Caco-2 (cell line): ENCODE results near the gene PLA2G2C. TPM values are rescaled to one million over a fixed set of nuclear protein-coding genes. Genes with fewer than 3 reads are reported as not detected.

ENCODE experiments used
- BruUV-seq: library from RNA; stranded (reverse); fragments of 400-500 nt; replicated peaks from 2 replicates; lab custom pipeline; 2021; lab: Mats Ljungman, UMichigan
- CTCF ChIA-PET: fragments of 300-600 bp; sonication (Branson Sonifier 250); formaldehyde crosslinking; loops from one replicate; lab custom pipeline; 2022; ENCODE audit warnings: antibody characterized with exemption; lab: Charles Lee
- POLR2A ChIA-PET: fragments of 300-600 bp; sonication (Branson Sonifier 250); formaldehyde crosslinking; loops from one replicate; lab custom pipeline; 2022; ENCODE audit warnings: antibody characterized with exemption; lab: Charles Lee
- DNase-seq, 2 experiments: peaks; one replicate each; pipeline versions ENCODE4 v3.0.0 to v3.0.0-alpha.2; 2020 to 2022
- H3K27me3 ChIP-seq: replicated peaks from 2 replicates; pipeline ENCODE4 v1.6.0; 2011; ENCODE audit warnings: low read length; ENCODE audit not compliant: control insufficient read depth, insufficient read depth
- H3K36me3 ChIP-seq: 2 replicates; pipeline ENCODE4 v1.5.1; 2011; ENCODE audit warnings: low read length; ENCODE audit not compliant: control insufficient read depth, insufficient read depth
- H3K4me1 ChIP-seq: fragments of 250-450 bp; sonication (Bioruptor Pico); 2 replicates; pipeline ENCODE4 v1.5.1; 2020; ENCODE audit warnings: mild to moderate bottlenecking
- H3K4me3 ChIP-seq: 2 replicates; pipeline ENCODE4 v1.5.1; 2011; ENCODE audit warnings: low read depth, mild to moderate bottlenecking, control low read depth, low read length
- H3K9me3 ChIP-seq: fragments of 250-450 bp; sonication (Bioruptor Pico); 2 replicates; pipeline ENCODE4 v1.5.1; 2020; ENCODE audit warnings: mild to moderate bottlenecking, moderate library complexity
- H3K27ac Mint-ChIP-seq: one replicate; pipeline ENCODE4 v1.8.0; 2022; ENCODE audit warnings: mixed read lengths; ENCODE audit not compliant: unreplicated experiment
- H3K27me3 Mint-ChIP-seq: one replicate; pipeline ENCODE4 v1.8.0; 2022; ENCODE audit warnings: mixed read lengths; ENCODE audit not compliant: insufficient read depth, unreplicated experiment
- H3K36me3 Mint-ChIP-seq: one replicate; pipeline ENCODE4 v1.8.0; 2022; ENCODE audit warnings: mild to moderate bottlenecking, mixed read lengths; ENCODE audit not compliant: insufficient read depth, unreplicated experiment
- H3K4me1 Mint-ChIP-seq: one replicate; pipeline ENCODE4 v1.8.0; 2022; ENCODE audit warnings: low read depth, mixed read lengths; ENCODE audit not compliant: unreplicated experiment
- H3K4me3 Mint-ChIP-seq: one replicate; pipeline ENCODE4 v1.8.0; 2022; ENCODE audit warnings: mild to moderate bottlenecking, moderate library complexity, mixed read lengths; ENCODE audit not compliant: unreplicated experiment
- H3K9me3 Mint-ChIP-seq: one replicate; pipeline ENCODE4 v1.8.0; 2022; ENCODE audit warnings: mixed read lengths; ENCODE audit not compliant: unreplicated experiment
- CTCF ChIP-seq, 2 experiments: fragments of 200-600 bp in 1 of 2; IDR thresholded peaks; 1 replicate in 1 of 2; 2 replicates in 1 of 2; pipeline versions ENCODE4 v1.5.1 to v1.8.0; 2011 to 2022; ENCODE audit warnings: antibody characterized with exemption in 1 of 2, control low read depth in 1 of 2, inconsistent platforms in 1 of 2, low read depth in 1 of 2, low read length in 1 of 2, mild to moderate bottlenecking in 1 of 2, moderate library complexity in 1 of 2; ENCODE audit not compliant: insufficient read depth in 1 of 2, severe bottlenecking in 1 of 2, unreplicated experiment in 1 of 2
- intact Hi-C: fragments of 100-400 bp; cut with micrococcal nuclease; formaldehyde crosslinking; loops from one replicate; pipeline ENCODE4 v1.10.0; 2022; ENCODE audit not compliant: unreplicated experiment
- total RNA-seq: library from RNA; stranded (reverse); gene quantifications from 2 replicates; pipeline ENCODE4 v1.2.3, GENCODE V29; 2022

Gene PLA2G2C
- total RNA-seq, 1 experiment from 2014 or later = not detected

DNA sequence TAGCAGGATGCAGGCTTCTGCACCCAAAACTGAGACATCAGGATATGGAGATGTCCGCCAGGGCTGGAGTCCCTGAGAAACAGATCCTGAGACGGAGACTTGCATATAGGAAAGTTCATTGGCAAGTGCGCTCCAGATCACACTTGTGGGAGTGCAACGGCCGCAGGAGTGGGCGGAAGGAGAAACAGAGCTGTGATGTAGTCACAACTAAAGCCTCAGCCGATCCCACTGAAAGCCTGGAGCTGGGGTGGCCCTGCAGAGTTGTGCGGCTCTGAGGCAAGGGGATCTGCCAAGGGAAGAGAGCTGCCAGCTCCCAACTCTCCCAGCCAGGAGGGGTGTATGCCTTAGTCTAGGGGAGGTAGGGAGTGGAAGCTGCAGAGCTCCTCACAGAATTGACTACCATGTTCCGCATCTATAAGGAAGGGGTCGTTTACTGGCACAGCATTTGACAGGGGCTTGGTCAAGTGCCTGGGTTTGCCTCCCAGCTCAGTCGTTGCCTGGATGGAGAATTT, 42.1 kb upstream of the PLA2G2C start:
- Mint-ChIP-seq H3K4me3 (no peak overlapping the region), H3K4me1 (no peaks in the 10 kb centered on the region), H3K27me3 (peaks cover 12% of the 10 kb centered on the region), H3K27ac (no peak overlapping the region), H3K36me3 (no peaks in the 10 kb centered on the region), H3K9me3 (no peaks in the 10 kb centered on the region)
- intact Hi-C loops = no loop called here
- H3K27me3 ChIP-seq = no peaks in the 10 kb centered on the region
- H3K4me1 ChIP-seq = no peaks in the 10 kb centered on the region
- ChIA-PET CTCF (no interaction called here), POLR2A (no interaction called here)
- no TSS peak for BruUV-seq
- no peak for DNase-seq
- no peaks in the 10 kb centered on the region for H3K9me3 ChIP-seq
- no peak for TF ChIP-seq CTCF (IDR thresholded peaks at IDR 0.05; ENCODE audit: insufficient read depth in 1 of 2, low read depth in 1 of 2, low read length in 1 of 2, severe bottlenecking in 1 of 2, unreplicated experiment in 1 of 2)
- H3K36me3 ChIP-seq = no peaks in the 10 kb centered on the region
- H3K4me3 ChIP-seq = no peak overlapping the region

GRCh38 chr1:20227704-20228103, 41.4 kb upstream of the PLA2G2C start:
- TF ChIP-seq CTCF (IDR thresholded peaks at IDR 0.05; ENCODE audit: insufficient read depth in 1 of 2, low read depth in 1 of 2, low read length in 1 of 2, severe bottlenecking in 1 of 2, unreplicated experiment in 1 of 2) = no peak
- no peaks in the 10 kb centered on the region for H3K27me3 ChIP-seq
- intact Hi-C loops = no loop called here

GRCh38 chr1:20224546-20224945, 38.2 kb upstream of the PLA2G2C start:
- BruUV-seq = no TSS peak
- Histone ChIP-seq H3K36me3 (no peaks in the 10 kb centered on the region), H3K9me3 (no peaks in the 10 kb centered on the region), H3K27me3 (no peaks in the 10 kb centered on the region), H3K4me3 (no peak overlapping the region), H3K4me1 (no peaks in the 10 kb centered on the region)
- Mint-ChIP-seq H3K4me3 (no peak overlapping the region), H3K4me1 (no peaks in the 10 kb centered on the region), H3K27ac (no peak overlapping the region), H3K36me3 (no peaks in the 10 kb centered on the region), H3K27me3 (peaks cover 21% of the 10 kb centered on the region), H3K9me3 (no peaks in the 10 kb centered on the region)
- ChIA-PET CTCF (no interaction called here), POLR2A (no interaction called here)
- DNase-seq = no peak
- intact Hi-C loops = no loop called here
- TF ChIP-seq CTCF (IDR thresholded peaks at IDR 0.05; ENCODE audit: insufficient read depth in 1 of 2, low read depth in 1 of 2, low read length in 1 of 2, severe bottlenecking in 1 of 2, unreplicated experiment in 1 of 2) = no peak

More at GRCh38 chr1:20227704-20228103, 41.4 kb upstream of the PLA2G2C start:
- Histone ChIP-seq H3K4me3 (no peak overlapping the region), H3K4me1 (no peaks in the 10 kb centered on the region), H3K9me3 (no peaks in the 10 kb centered on the region), H3K36me3 (no peaks in the 10 kb centered on the region)
- Mint-ChIP-seq H3K36me3 (no peaks in the 10 kb centered on the region), H3K27me3 (peaks cover 18% of the 10 kb centered on the region), H3K4me3 (no peak overlapping the region), H3K4me1 (no peaks in the 10 kb centered on the region), H3K27ac (no peak overlapping the region), H3K9me3 (no peaks in the 10 kb centered on the region)
- CTCF ChIA-PET = no interaction called here
- POLR2A ChIA-PET = no interaction called here
- no TSS peak for BruUV-seq
- DNase-seq = no peak
